Epithelial cell of proximal tubule (primary cell): Measurements from ENCODE around the gene NIPSNAP3A. TPM values are rescaled to one million over a fixed set of nuclear protein-coding genes. Genes with fewer than 3 reads are reported as not detected.

Experiments
- DNase-seq: peaks from one replicate; pipeline ENCODE4 v3.0.0-alpha.2; 2011; ENCODE audit warnings: low read depth
- H3K4me3 ChIP-seq: 2 replicates; pipeline ENCODE4 v1.5.1; 2011; ENCODE audit warnings: low read depth, mild to moderate bottlenecking, low read length
- CTCF ChIP-seq: conservative IDR thresholded peaks from 2 replicates; pipeline ENCODE4 v1.5.1; 2012; ENCODE audit warnings: low read depth, mild to moderate bottlenecking, low read length
- total RNA-seq: library from RNA; depleted of rRNA; stranded (reverse); fragments of >200 nt; gene quantifications from 2 replicates; pipeline ENCODE4 v1.2.3, GENCODE V29; 2015

Gene NIPSNAP3A
- total RNA-seq, 1 donor from 2014 or later: 34.4 TPM

GRCh38 chr9:104772714-104773510 is 25.4 kb downstream of the NIPSNAP3A start:
- no peak overlapping the region for H3K4me3 ChIP-seq
- DNase-seq: no peak
- TF ChIP-seq CTCF: no peak

- no peak for DNase-seq
- no peak for TF ChIP-seq CTCF
- H3K4me3 ChIP-seq: no peak overlapping the region
Observed at GRCh38 chr9:104774132-104774531, 26.6 kb downstream of the NIPSNAP3A start.

- H3K4me3 ChIP-seq: no peak overlapping the region
- DNase-seq: no peak
- no peak for TF ChIP-seq CTCF
Observed at GRCh38 chr9:104774831-104775573, 27.5 kb downstream of the NIPSNAP3A start.

- H3K4me3 ChIP-seq: no peak overlapping the region
- no peak for TF ChIP-seq CTCF
- no peak for DNase-seq
Observed at GRCh38 chr9:104775574-104775936, 28.1 kb downstream of the NIPSNAP3A start.

- no peak for DNase-seq
- no peak for TF ChIP-seq CTCF
Observed at GRCh38 chr9:104775976-104776375, 28.5 kb downstream of the NIPSNAP3A start.

GRCh38 chr9:104776797-104777196 is 29.3 kb downstream of the NIPSNAP3A start:
- DNase-seq: no peak
- no peak overlapping the region for H3K4me3 ChIP-seq
- no peak for TF ChIP-seq CTCF

More at GRCh38 chr9:104775976-104776375, 28.5 kb downstream of the NIPSNAP3A start:
- H3K4me3 ChIP-seq: no peak overlapping the region
